Measurements from ENCODE around the gene MMP7.
"Not testable (repeated sequence)": the region's sequence is repeated elsewhere in the genome, so short reads cannot be mapped to it uniquely, and the experiment has no call there.

Gene MMP7

DNA sequence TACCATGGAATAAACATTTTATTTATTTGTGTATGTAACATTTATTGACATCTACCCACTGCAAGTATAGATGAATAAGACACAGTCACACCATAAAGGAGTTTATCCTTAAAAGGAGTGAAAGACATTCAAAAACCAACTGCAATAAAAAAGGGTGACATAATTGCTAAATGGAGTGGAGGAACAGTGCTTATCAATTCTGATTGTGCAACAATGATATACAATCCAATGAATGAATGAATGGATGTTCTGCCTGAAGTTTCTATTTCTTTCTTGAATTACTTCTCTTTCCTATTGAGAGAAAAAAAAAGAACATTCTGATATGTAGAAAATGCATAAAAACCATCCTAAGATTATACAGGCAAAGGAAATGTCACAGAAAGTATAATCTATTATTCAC, 10.0 kb downstream of the MMP7 start:
- H3K27me3 ChIP-seq (ENCODE audit: insufficient read depth, low read length), result no peaks in the 10 kb centered on the region
- no peaks in the 10 kb centered on the region for H3K79me2 ChIP-seq (ENCODE audit: control insufficient read depth, insufficient read depth, low read length, unreplicated experiment)
- no peak overlapping the region for H3K27ac ChIP-seq (ENCODE audit: low read depth, low read length)
- H3K36me3 ChIP-seq (ENCODE audit: insufficient read depth, low read length), result no peaks in the 10 kb centered on the region
- H2AFZ ChIP-seq (ENCODE audit: low read length, unreplicated experiment), result no peak overlapping the region
- H3K4me1 ChIP-seq (ENCODE audit: control insufficient read depth, insufficient read depth, low read length, unreplicated experiment), result no peaks in the 10 kb centered on the region
- H3K4me3 ChIP-seq (ENCODE audit: low read depth, low read length), result no peak overlapping the region

DNA sequence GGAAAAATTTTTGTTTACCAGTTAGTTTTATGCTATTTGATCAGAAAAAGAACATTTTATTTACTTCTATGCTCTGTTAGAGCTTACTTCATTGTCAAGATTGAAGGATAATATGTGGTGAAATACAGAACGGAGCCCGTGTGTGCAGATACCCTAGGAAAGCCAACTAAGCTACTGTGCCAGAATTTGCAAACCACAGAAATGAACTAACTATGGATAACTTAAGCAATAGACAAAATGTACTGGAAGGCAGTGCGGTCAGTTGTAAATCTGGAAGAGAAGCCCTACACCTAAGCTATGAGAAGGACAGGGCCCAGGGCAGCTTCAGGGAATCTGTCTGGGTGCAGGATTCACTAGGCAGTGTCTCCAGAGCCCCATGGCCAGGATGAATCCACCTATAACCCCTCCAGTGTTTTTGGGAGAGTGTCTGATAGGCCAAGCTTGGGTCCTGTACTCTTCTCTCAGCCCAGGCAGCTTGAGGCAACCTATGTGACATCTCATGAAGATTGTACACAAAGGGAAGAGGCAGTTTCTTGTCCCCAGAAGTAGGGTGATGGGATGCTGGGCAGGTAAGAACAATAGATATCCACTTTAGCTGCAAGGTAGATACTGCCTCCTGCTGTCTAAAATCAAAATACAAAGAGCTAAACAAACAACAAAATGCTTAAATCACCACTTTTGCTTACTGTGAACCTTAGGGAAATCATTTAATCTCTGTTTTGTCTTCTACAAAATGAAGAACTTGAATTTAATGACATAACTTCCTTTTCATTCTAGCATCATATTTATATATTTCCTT, 12.1 kb downstream of the MMP7 start:
- H3K27ac ChIP-seq (ENCODE audit: low read depth, low read length), result no peak overlapping the region
- H3K27me3 ChIP-seq (ENCODE audit: insufficient read depth, low read length), result no peaks in the 10 kb centered on the region
- no peaks in the 10 kb centered on the region for H3K36me3 ChIP-seq (ENCODE audit: insufficient read depth, low read length)
- no peak overlapping the region for H3K4me3 ChIP-seq (ENCODE audit: low read depth, low read length)
- no peaks in the 10 kb centered on the region for H3K79me2 ChIP-seq (ENCODE audit: control insufficient read depth, insufficient read depth, low read length, unreplicated experiment)
- H3K4me1 ChIP-seq (ENCODE audit: control insufficient read depth, insufficient read depth, low read length, unreplicated experiment), result no peaks in the 10 kb centered on the region
- no peak overlapping the region for H2AFZ ChIP-seq (ENCODE audit: low read length, unreplicated experiment)

DNA sequence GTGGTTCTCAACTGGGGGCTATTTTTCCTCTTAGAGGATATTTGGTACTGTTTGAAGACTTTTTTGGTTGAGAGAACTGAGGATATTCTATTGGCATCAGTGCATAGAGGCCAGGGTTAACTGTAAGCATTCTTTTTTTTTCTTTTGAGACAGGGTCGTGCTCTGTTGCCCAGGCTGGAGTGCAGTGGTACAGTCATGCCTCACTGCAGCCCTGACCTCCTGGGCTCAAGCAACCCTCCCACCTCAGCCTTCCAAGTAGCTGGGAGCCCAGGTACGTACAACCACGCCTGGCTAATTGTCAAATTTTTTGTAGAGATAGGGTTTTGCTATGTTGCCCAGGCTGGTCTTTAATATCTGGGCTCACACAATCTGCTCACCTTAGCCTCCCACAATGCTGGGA, 12.9 kb downstream of the MMP7 start:
- no peaks in the 10 kb centered on the region for H3K4me1 ChIP-seq (ENCODE audit: control insufficient read depth, insufficient read depth, low read length, unreplicated experiment)
- no peaks in the 10 kb centered on the region for H3K27me3 ChIP-seq (ENCODE audit: insufficient read depth, low read length)
- H2AFZ ChIP-seq (ENCODE audit: low read length, unreplicated experiment), result no peak overlapping the region
- no peak overlapping the region for H3K4me3 ChIP-seq (ENCODE audit: low read depth, low read length)
- H3K79me2 ChIP-seq (ENCODE audit: control insufficient read depth, insufficient read depth, low read length, unreplicated experiment), result no peaks in the 10 kb centered on the region
- no peaks in the 10 kb centered on the region for H3K36me3 ChIP-seq (ENCODE audit: insufficient read depth, low read length)
- H3K27ac ChIP-seq (ENCODE audit: low read depth, low read length), result no peak overlapping the region

DNA sequence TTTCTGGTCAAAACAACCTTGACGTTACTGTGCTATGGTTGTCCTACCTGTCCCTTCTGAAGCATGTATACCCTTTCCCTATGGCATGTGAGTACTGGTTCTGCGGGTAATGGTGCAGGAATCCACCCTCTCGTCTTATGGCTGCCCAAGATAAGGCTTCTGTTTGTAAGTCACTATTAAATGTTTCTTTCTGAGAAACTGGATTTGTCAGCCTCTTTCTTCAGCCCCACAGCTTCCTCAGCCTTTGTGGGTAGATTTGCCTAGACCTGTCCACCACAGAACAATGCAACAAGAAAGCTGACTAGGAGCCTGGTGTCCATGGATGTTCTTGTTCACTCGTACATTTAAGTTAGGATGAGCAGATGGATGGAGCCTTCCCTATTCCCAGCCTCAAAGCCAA, 14.4 kb downstream of the MMP7 start:
- no peaks in the 10 kb centered on the region for H3K27me3 ChIP-seq (ENCODE audit: insufficient read depth, low read length)
- H3K79me2 ChIP-seq (ENCODE audit: control insufficient read depth, insufficient read depth, low read length, unreplicated experiment), result no peaks in the 10 kb centered on the region
- H2AFZ ChIP-seq (ENCODE audit: low read length, unreplicated experiment), result no peak overlapping the region
- H3K27ac ChIP-seq (ENCODE audit: low read depth, low read length), result no peak overlapping the region
- no peaks in the 10 kb centered on the region for H3K36me3 ChIP-seq (ENCODE audit: insufficient read depth, low read length)
- H3K4me3 ChIP-seq (ENCODE audit: low read depth, low read length), result no peak overlapping the region
- no peaks in the 10 kb centered on the region for H3K4me1 ChIP-seq (ENCODE audit: control insufficient read depth, insufficient read depth, low read length, unreplicated experiment)

DNA sequence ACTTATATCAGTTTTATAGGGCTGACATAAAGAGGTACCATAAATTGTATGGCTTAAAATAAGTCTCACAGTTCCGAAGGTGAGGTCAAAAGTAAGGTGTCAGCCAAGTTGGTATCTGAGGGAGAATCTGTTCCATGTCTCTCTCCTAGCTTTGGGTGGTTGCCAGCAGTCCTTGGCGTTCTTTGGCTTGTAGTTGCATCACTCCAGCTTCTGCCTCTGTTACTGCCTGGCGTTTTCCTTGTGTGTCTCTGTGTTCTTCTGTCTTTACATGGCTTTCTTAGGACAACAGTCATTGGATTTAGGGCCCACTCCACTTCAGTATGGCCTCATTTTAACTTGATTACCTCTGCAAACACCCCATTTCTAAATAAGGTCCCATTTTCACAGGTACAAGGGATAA, 16.7 kb downstream of the MMP7 start:
- no peak overlapping the region for H3K4me3 ChIP-seq (ENCODE audit: low read depth, low read length)
- H3K79me2 ChIP-seq (ENCODE audit: control insufficient read depth, insufficient read depth, low read length, unreplicated experiment), result no peaks in the 10 kb centered on the region
- H3K27me3 ChIP-seq (ENCODE audit: insufficient read depth, low read length), result no peaks in the 10 kb centered on the region
- no peak overlapping the region for H3K27ac ChIP-seq (ENCODE audit: low read depth, low read length)
- no peak overlapping the region for H2AFZ ChIP-seq (ENCODE audit: low read length, unreplicated experiment)
- no peaks in the 10 kb centered on the region for H3K4me1 ChIP-seq (ENCODE audit: control insufficient read depth, insufficient read depth, low read length, unreplicated experiment)
- H3K36me3 ChIP-seq (ENCODE audit: insufficient read depth, low read length), result no peaks in the 10 kb centered on the region

DNA sequence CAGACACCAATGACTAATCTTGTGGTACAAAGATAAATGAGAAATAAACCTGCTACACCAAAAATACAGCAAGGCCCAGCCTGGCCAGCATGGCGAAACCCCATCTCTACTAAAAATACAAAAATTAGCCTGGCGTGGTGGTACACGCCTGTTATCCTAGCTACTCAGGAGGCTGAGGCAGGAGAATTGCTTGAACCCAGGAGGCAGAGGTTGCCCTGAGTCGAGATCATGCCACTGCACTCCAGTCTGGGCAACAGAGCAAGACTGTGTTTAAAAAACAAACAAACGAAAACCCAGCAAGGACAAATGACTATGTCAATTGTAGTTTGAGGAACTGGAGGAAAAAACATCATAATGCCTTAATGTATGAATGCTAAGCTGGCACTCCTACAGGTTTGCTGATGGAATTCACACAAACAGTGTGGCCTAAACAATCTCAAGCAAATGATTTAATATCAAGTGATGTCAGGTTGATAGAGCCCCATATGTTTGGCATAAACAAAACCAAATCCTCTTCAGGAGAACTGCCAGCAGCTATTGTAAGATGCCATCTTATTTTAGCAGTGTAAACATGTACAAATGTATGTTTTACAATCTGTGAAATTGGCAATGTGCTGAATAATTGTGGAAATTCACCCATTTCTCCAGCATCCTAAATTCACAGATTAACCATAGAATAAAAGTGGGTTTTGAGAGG, 20.0 kb downstream of the MMP7 start:
- Histone ChIP-seq H3K4me3 (ENCODE audit: low read depth, low read length) (no peak overlapping the region), H3K27ac (ENCODE audit: low read depth, low read length) (no peak overlapping the region), H3K4me1 (ENCODE audit: control insufficient read depth, insufficient read depth, low read length, unreplicated experiment) (no peaks in the 10 kb centered on the region), H3K27me3 (ENCODE audit: insufficient read depth, low read length) (no peaks in the 10 kb centered on the region), H3K36me3 (ENCODE audit: insufficient read depth, low read length) (no peaks in the 10 kb centered on the region), H2AFZ (ENCODE audit: low read length, unreplicated experiment) (no peak overlapping the region), H3K79me2 (ENCODE audit: control insufficient read depth, insufficient read depth, low read length, unreplicated experiment) (no peaks in the 10 kb centered on the region)

DNA sequence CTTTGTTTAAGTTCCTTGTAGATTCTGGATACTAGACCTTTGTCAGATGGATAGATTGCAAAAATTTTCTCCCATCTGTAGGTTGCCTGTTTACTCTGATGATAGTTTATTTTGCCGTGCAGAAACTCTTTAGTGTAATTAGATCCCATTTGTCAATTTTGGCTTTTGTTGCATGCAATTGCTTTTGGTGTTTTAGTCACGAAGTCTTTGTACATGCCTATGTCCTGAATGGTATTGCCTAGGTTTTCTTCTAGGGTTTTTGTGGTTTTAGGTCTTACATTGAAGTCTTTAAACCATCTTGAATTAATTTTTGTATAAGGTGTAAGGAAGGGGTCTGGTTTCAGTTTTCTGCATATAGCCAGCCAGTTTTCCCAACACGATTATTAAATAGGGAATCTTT, 27.7 kb downstream of the MMP7 start:
- not testable (repeated sequence) for H3K27me3 ChIP-seq (ENCODE audit: insufficient read depth, low read length); H3K4me3 ChIP-seq (ENCODE audit: low read depth, low read length); H3K27ac ChIP-seq (ENCODE audit: low read depth, low read length); H3K79me2 ChIP-seq (ENCODE audit: control insufficient read depth, insufficient read depth, low read length, unreplicated experiment); H3K4me1 ChIP-seq (ENCODE audit: control insufficient read depth, insufficient read depth, low read length, unreplicated experiment); H2AFZ ChIP-seq (ENCODE audit: low read length, unreplicated experiment); H3K36me3 ChIP-seq (ENCODE audit: insufficient read depth, low read length)

DNA sequence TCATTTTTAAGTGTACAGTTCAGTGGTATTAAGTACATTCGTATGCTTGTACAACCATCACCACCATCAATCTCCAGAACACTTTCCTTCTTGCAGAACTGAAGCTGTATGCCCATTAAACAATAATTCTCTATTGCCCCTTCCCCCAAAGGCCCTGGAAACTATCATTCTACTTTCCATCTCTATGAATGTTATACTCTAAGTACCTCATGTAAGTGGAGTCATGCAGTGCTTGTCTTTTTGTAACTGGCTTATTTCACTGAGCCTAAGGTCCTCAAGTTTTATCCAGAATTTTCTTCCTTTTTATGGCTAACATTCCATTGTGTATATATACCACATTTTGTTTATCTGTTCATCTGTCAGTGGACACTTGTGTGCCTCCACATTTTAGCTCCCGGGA, 29.7 kb downstream of the MMP7 start:
- no peaks in the 10 kb centered on the region for H3K36me3 ChIP-seq (ENCODE audit: insufficient read depth, low read length)
- H3K27ac ChIP-seq (ENCODE audit: low read depth, low read length), result no peak overlapping the region
- no peak overlapping the region for H3K4me3 ChIP-seq (ENCODE audit: low read depth, low read length)
- H3K4me1 ChIP-seq (ENCODE audit: control insufficient read depth, insufficient read depth, low read length, unreplicated experiment), result peaks cover 6% of the 10 kb centered on the region
- no peaks in the 10 kb centered on the region for H3K79me2 ChIP-seq (ENCODE audit: control insufficient read depth, insufficient read depth, low read length, unreplicated experiment)
- no peaks in the 10 kb centered on the region for H3K27me3 ChIP-seq (ENCODE audit: insufficient read depth, low read length)
- no peak overlapping the region for H2AFZ ChIP-seq (ENCODE audit: low read length, unreplicated experiment)

DNA sequence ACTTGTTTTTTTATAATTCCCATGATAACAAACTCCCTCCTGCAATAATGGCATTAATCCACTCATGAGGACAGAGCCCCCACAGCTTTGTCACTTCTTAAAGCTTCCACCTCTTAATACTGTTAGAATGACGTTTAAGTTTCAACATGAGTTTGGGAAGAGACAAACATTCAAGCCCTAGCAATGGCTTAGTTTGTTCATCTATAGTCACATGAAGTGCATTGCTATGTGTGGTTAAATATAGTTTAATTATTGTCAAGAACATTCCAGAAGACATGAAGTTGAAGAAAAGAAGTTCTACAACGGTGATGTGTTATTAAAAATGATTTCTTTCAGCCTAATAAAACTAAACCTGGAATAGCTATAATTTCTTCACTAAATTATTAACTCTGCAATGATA, 30.6 kb downstream of the MMP7 start:
- Histone ChIP-seq H3K79me2 (ENCODE audit: control insufficient read depth, insufficient read depth, low read length, unreplicated experiment) (no peaks in the 10 kb centered on the region), H3K27me3 (ENCODE audit: insufficient read depth, low read length) (no peaks in the 10 kb centered on the region), H2AFZ (ENCODE audit: low read length, unreplicated experiment) (no peak overlapping the region), H3K36me3 (ENCODE audit: insufficient read depth, low read length) (no peaks in the 10 kb centered on the region), H3K4me3 (ENCODE audit: low read depth, low read length) (no peak overlapping the region), H3K4me1 (ENCODE audit: control insufficient read depth, insufficient read depth, low read length, unreplicated experiment) (peaks cover 10% of the 10 kb centered on the region), H3K27ac (ENCODE audit: low read depth, low read length) (no peak overlapping the region)

DNA sequence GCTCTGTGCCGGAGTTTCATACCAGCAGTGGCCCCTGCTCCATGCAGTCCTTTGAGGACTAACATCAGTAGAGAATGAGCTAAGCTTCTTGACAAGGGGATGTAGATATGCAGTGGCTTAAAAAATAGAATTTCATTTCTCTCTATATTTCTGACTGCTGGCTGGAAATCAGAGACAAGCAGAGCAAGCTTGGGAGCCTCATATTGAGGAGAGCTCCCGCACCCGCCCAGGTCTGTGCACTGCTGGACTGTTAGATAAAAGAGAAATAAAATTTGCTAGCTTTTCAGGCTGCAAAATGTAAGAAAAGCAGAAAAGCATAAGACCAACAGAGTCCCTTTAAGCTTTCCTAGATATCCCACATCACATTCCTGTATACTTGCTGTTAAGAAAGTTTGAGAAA, 31.4 kb downstream of the MMP7 start:
- no peak overlapping the region for H3K4me3 ChIP-seq (ENCODE audit: low read depth, low read length)
- no peaks in the 10 kb centered on the region for H3K27me3 ChIP-seq (ENCODE audit: insufficient read depth, low read length)
- no peaks in the 10 kb centered on the region for H3K79me2 ChIP-seq (ENCODE audit: control insufficient read depth, insufficient read depth, low read length, unreplicated experiment)
- no peak overlapping the region for H3K27ac ChIP-seq (ENCODE audit: low read depth, low read length)
- no peak overlapping the region for H2AFZ ChIP-seq (ENCODE audit: low read length, unreplicated experiment)
- peaks cover 15% of the 10 kb centered on the region for H3K4me1 ChIP-seq (ENCODE audit: control insufficient read depth, insufficient read depth, low read length, unreplicated experiment)
- no peaks in the 10 kb centered on the region for H3K36me3 ChIP-seq (ENCODE audit: insufficient read depth, low read length)

DNA sequence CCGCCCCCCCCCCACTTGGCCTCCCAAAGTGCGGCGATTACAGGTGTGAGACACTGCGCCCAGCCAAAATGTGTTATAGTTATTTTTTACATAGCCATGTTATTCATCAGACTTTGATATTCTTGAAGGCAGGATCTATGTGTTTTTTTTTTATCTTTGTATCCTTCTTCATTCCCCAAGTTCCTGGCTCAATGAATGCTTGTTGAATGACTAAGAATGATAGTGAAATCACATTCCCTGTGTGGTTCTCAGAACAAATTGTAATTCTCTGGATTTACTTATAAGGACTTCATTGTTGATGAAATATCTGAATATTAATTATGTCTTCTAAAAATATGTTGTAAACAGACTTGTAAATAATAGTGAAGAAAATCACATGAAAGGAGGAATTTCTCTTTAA, 33.5 kb downstream of the MMP7 start:
- Histone ChIP-seq H3K4me1 (ENCODE audit: control insufficient read depth, insufficient read depth, low read length, unreplicated experiment) (peaks cover 15% of the 10 kb centered on the region), H3K4me3 (ENCODE audit: low read depth, low read length) (no peak overlapping the region), H2AFZ (ENCODE audit: low read length, unreplicated experiment) (no peak overlapping the region), H3K27me3 (ENCODE audit: insufficient read depth, low read length) (no peaks in the 10 kb centered on the region), H3K27ac (ENCODE audit: low read depth, low read length) (no peak overlapping the region), H3K79me2 (ENCODE audit: control insufficient read depth, insufficient read depth, low read length, unreplicated experiment) (no peaks in the 10 kb centered on the region), H3K36me3 (ENCODE audit: insufficient read depth, low read length) (no peaks in the 10 kb centered on the region)
